ENCODE measurements around the gene KRTAP5-5.
"Not testable (repeated sequence)": the region's sequence is repeated elsewhere in the genome, so short reads cannot be mapped to it uniquely, and the experiment has no call there.

GRCh38 chr11:1601663-1602062, 27.9 kb upstream of the KRTAP5-5 start:
- not testable (repeated sequence) for TF ChIP-seq ZNF274 (IDR thresholded peaks at IDR 0.05; ENCODE audit: low read depth, low read length); YY1 (IDR thresholded peaks at IDR 0.05; ENCODE audit: insufficient read depth, insufficient read length)

Measured in NT2/D1 (cell line).